GM19455 (cell line): Measurements from ENCODE around the gene HDAC7.

ENCODE experiments used
- ATAC-seq: cut with Tn5 transposase; IDR thresholded peaks from one replicate; pipeline ENCODE4 v1.9.1; 2021; ENCODE audit not compliant: unreplicated experiment

The HDAC7 gene

GRCh38 chr12:47781479-47782371, 38.0 kb downstream of the HDAC7 start:
- ATAC-seq = no peak

DNA sequence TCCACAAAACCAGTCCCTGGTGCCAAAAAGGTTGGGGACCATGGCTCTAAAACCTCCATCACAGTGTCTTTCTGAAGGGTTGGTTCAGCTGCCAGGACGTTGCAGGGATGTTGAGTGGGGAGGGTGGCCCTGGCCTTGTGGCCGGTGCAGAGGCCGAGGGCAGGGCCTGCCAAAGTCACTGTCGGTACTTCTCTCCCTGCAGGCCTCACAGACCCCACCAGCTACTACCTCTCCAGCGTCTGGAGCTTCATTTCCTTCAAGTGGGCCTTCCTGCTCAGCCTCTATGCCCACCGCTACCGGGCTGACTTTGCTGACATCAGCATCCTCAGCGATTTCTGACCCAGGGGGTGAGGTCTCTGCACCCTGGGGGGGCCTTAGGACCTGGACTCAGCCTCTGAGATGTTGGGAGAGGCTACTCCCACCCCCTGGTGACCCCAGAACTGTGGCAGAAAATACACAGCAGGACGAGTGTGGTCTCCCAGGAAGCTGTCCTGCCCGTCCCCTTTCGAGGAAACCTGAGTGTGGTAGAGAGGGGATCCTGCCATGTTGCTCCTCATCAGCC, 39.7 kb downstream of the HDAC7 start:
- ATAC-seq = no peak

DNA sequence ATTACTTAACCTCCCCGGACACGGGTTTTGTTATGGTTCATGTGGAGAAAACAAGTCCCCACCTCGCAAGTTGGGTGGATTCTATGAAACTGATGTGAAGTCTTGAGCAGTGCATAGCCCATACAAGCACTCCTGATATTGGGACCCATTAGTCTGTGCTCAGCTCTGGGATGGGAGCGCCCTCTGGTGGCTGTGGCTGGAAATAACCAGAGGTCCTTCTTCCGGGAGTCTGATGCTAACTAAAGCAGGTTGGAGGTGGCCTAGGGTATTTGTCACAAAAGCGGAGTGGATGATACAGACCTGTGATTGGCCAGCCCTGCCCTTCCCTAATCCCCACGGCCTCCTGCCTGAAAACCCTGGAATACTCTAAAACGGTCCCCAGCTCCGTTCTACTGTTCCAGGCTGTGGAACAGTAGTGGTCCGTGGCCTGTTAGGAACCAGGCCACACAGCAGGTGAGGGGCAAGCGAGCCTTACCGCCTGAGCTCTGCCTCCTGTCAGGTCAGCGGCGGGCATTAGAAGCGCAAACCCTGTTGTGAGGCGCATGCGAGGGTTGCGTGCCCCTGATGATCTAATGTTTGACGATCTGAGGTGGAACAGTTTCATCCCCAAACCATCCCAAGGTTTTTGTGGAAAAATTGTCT, 40.3 kb downstream of the HDAC7 start:
- ATAC-seq = peak; percentile 80

- ATAC-seq = no peak
Measured at GRCh38 chr12:47778881-47779280, 40.8 kb downstream of the HDAC7 start.

DNA sequence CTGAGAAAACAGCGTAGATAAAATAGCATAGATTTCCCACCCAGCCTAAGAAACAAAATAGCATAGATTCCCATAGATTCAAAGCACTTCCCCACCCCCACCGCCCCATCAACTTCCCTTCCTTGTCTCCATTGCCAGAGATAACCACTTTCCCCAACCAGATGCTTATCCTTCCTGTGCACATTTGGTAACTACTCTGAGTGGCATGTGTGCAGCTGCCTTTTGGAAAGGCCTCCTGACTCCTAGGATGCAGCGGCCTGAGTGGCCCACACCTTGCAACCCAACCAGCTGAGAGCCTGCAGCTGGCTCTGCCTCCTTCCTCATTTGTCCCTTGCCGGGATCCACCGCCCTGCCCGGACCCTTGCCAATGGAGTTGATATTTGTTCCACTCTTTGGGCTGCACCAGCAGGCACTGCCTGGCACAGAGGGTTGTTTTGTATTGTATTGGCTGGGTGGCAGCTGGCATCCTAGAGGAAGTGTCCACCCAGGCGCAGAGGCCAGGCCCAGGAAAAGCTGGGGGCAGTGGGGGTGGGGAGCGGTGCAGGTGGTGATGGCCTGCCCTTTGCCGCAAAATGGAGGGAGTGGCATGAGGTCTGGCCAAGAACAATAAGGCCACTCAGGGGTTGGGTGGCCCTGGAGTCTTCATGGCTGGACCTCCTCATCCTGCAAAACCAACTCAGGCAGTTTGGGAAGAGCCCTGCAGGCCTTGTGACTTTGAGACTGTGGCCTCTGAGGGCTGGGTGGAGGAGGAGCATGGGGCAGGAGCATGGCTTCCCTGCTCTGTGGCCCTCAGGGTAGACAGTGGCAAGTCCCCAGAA, 41.8 kb downstream of the HDAC7 start:
- ATAC-seq = no peak

DNA sequence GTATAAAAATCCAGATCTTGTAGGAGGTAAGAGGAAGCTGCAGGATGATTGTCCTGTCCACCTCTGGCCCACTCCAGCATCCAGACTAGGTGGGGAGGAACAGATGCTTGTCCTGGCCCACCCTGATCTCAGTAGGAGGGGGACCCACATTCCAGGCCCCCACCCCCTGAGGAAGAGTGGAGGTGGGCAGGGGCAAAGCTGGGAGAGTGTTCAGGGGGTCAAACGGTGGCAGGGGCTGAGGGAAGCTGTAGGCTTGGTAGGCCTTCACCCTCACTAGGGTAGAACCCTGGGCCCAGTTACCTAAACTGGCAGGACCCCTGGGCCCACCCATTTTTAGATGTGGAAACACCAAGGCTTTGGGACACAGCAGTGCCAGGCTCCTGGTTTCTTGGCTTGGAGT, 42.6 kb downstream of the HDAC7 start:
- ATAC-seq = no peak

GRCh38 chr12:47776471-47777143, 43.1 kb downstream of the HDAC7 start:
- no peak for ATAC-seq

GRCh38 chr12:47775100-47775911, 44.4 kb downstream of the HDAC7 start:
- no peak for ATAC-seq

GRCh38 chr12:47774663-47775062, 45.0 kb downstream of the HDAC7 start:
- ATAC-seq = no peak

DNA sequence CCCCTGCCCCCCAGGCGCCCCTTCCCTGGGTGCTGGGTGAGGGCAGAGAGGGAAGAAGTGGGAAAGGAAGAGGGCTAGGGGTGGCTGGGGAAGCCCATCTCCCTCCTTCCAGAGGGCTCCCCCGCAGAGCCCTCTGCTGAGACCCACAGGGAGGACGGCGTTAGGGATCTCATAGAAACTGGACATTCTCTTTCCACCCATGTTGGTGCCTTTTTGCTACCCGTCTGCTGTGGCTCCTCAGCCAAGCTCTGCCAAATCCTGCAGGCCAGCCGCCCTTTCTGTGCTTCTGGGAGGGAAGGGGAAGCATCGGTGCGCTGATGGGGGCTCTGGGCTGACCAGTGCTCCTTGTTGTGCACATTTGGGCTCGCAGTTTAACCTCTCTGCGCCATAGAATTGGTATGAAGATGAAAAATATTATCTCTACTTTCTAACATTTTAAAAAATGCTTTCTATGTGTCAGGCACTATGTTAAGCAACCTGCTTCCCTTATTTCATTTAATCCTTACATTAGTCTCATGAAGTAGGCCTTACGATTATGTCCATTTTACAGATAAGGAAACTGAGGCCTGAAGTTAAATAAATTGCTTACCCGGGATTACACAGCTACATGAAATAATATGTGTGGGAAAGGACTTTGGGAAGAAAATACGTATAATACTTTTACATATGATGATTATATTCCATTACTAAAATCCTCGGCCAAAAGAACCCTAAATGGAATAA, 45.7 kb downstream of the HDAC7 start:
- ATAC-seq = no peak

GRCh38 chr12:47773062-47773857, 46.4 kb downstream of the HDAC7 start, which contains the start of gene SLC48A1:
SLC48A1 (plus strand) TSS chr12:47773238; CDS start chr12:47773305, 67 bp downstream.
- peak; percentile 89 for ATAC-seq

DNA sequence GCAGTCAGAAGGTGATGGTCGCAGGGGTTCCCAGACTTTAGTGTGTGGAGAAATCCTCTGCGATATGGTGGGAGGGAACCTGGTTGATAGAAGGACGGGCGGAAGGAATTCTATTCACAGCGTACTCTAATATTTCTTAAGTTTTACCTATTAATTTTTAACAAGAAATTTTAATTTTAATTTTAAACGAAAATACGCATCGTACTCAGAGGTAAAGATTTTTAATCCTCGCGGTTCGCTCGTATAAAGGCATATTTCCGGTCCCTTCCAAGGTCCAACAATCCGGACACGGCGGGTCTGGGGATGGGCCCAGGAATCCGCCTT, 47.0 kb downstream of the HDAC7 start:
- no peak for ATAC-seq

DNA sequence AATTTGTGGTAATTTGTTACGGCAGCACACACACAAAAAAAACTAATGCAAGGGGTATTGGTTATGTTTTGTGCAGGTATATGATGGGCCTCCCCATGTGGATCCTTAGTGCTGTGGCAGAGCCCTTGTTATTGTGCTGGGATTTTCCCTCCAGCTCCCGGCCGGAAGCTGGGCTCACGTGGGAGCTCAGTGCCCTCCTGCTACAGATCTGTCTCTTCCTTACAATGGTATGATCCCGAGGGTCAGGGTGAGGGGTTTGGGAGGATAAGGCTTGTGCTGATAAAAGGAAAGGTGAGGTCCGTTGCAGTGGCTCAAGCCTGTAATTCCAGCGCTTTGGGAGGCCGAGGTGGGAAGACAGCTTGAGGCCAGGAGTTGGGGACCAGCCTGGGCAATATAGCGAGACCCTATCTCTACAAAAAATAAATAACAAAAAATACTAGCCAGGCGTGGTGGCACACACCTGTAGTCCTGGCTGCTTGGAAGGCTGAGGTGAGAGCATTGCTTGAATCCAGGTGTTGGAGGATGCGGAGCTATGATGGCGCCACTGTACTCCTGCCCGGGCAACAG, 47.5 kb downstream of the HDAC7 start:
- ATAC-seq = no peak

DNA sequence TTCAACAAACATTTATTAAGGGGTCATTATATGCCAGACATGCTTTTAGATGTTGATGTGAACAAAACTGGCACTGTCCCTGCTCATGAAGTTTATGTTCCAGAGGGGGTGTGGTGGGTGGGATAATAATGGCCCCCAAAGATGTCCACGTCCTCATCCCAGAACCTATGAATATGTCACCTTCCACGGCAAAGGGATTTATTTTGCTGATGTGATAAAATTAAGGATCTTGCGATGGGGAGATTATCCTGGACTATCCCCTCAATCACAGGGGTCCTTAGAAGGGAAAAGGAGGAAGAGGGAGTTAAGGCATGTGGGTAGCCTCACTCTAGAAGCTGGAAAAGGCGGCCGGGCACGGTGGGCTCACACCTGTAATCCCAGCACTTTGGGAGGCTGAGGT, 48.4 kb downstream of the HDAC7 start:
- ATAC-seq = no peak

DNA sequence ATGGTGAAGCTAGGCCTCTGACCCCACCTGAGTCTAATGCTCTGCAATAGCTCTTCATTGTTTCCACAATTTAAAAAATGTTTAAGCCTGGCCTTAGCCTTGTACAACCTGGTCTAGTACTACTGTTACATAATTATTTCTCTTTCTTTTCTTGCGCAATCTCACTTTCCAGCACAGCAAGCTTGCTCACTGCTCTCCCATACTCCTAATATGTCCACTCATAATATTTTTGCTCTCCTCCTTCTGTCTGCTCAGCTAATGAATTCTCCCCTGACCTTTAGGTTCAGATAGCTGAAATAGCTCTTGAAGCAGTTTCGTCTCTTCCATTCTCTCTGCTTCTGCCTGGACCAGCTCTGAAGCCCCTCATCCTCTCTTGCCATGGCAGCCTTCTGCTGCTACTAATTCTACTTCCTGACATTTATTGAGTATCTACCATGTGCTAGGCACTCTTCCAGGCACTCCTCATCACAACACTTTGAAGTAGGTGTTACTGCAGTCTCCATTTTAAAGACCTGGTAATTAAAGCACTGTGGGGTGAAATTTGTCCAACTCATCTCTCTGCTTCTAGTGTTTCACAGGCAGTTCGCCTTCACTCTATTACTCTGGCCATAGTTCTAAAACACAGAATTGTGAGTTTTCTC, 49.5 kb downstream of the HDAC7 start:
- ATAC-seq = no peak

- no peak for ATAC-seq
Measured at GRCh38 chr12:47769234-47770085, 50.2 kb downstream of the HDAC7 start.

GRCh38 chr12:47768323-47768811, 51.3 kb downstream of the HDAC7 start:
- ATAC-seq = no peak
